ENCODE measurements around the gene TOP1.
"Not testable (repeated sequence)": the region's sequence is repeated elsewhere in the genome, so short reads cannot be mapped to it uniquely, and the experiment has no call there.

Gene TOP1

GRCh38 chr20:41125530-41126457, 97.2 kb downstream of the TOP1 start:
- no peak for ATAC-seq (replicated peaks; ENCODE audit: extremely low read depth, poor library complexity, severe bottlenecking)
- Mint-ChIP-seq H3K9me3 (no peaks in the 10 kb centered on the region), H3K4me3 (no peak overlapping the region), H3K4me1 (no peaks in the 10 kb centered on the region), H3K36me3 (ENCODE audit: insufficient read depth) (peaks cover 32% of the 10 kb centered on the region), H3K27ac (ENCODE audit: low read depth) (no peak overlapping the region), H3K27me3 (no peaks in the 10 kb centered on the region)
- no peak for DNase-seq (ENCODE audit: low spot score in 2 of 2)

DNA sequence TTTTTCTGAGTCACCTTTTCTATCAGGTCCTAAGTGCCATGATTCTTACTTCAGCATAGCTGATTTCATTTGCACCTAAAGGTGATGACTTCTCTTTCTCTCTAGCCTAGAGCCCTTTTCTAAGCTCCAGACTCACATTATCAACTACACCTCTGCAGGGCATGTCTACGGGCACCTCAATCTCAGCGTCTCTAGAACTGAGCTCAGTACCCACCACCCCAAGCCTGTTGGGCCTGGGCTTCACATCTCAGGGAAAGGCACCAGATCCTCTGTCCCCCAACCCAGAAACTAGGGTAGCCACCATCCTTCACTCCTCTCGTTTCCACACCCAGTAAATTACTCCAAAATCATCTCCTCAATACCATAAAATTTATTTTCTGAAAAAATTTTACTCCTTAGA, 98.1 kb downstream of the TOP1 start:
- no peak overlapping the region for H3K4me3 Mint-ChIP-seq
- no peak overlapping the region for H3K27ac Mint-ChIP-seq (ENCODE audit: low read depth)
- no peaks in the 10 kb centered on the region for H3K27me3 Mint-ChIP-seq
- no peaks in the 10 kb centered on the region for H3K4me1 Mint-ChIP-seq
- H3K36me3 Mint-ChIP-seq (ENCODE audit: insufficient read depth): peaks cover 26% of the 10 kb centered on the region
- H3K9me3 Mint-ChIP-seq: no peaks in the 10 kb centered on the region
- DNase-seq (ENCODE audit: low spot score in 2 of 2) (no peak), ATAC-seq (replicated peaks; ENCODE audit: extremely low read depth, poor library complexity, severe bottlenecking) (no peak)

GRCh38 chr20:41128317-41128716, 99.7 kb downstream of the TOP1 start:
- H3K27ac Mint-ChIP-seq (ENCODE audit: low read depth); H3K4me3 Mint-ChIP-seq; ATAC-seq (replicated peaks; ENCODE audit: extremely low read depth, poor library complexity, severe bottlenecking); H3K9me3 Mint-ChIP-seq; DNase-seq (ENCODE audit: low spot score in 2 of 2); H3K27me3 Mint-ChIP-seq; H3K4me1 Mint-ChIP-seq: not testable (repeated sequence)
- peaks cover 11% of the 10 kb centered on the region for H3K36me3 Mint-ChIP-seq (ENCODE audit: insufficient read depth)

DNA sequence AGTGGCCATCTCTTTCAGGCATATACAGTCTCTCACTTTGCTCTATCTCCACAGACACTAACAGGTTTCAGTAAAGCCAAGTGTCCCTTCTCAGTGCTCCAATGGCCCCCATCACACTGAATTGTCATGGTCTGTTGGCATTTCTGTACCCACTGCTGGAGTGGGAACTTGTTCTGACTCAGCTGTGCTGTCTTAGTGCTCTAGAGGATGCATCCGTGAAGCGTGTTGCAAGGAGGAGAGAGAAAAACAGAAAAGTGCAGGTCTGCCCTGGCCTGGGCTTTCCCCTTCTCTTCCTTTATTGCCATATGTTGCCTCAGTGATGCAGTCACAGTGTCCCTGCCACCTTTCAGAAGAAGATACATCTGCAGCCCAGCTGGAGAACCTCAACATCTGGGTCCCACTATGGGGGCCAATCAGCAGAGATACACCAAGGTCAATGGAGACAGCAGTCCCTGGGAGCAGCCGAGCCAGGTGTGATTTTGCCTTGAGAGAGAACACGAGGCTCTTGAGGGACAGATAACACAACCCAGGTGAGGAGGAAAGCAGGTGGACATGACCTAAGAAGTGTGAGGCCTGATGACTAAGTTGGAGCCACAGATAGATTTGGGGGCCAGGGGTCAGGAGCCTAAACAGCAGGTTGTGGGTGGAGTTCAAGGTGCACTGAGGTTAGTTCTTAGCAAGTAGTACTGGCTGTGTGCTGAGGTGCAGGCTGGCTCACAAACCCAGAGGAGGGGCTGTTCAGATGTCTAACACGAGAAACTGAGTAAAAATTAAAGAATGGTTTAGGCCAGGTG, 103.2 kb downstream of the TOP1 start:
- Mint-ChIP-seq H3K9me3 (no peaks in the 10 kb centered on the region), H3K27ac (ENCODE audit: low read depth) (no peak overlapping the region), H3K4me1 (peaks cover 20% of the 10 kb centered on the region), H3K4me3 (no peak overlapping the region), H3K27me3 (no peaks in the 10 kb centered on the region), H3K36me3 (ENCODE audit: insufficient read depth) (peaks cover 3% of the 10 kb centered on the region)
- no peak for ATAC-seq (replicated peaks; ENCODE audit: extremely low read depth, poor library complexity, severe bottlenecking)
- no peak for DNase-seq (ENCODE audit: low spot score in 2 of 2)

DNA sequence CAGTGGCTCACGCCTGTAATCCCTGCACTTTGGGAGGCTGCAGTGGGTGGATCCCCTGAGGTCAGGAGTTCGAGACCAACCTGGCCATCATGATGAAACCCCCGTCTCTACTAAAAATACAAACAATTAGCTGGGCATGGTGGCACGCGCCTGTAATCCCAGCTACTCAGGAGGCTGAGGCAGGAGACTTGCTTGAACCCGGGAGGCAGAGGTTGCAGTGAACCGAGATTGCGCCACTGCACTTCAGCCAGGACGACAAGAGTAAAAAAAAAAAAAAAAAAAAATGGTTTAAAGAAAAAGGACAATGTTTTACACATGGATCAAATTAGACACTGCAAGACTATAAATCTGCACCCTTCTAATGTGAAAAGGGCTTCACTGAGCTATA, 103.8 kb downstream of the TOP1 start:
- not testable (repeated sequence) for ATAC-seq (replicated peaks; ENCODE audit: extremely low read depth, poor library complexity, severe bottlenecking)

GRCh38 chr20:41133709-41134361, 105.2 kb downstream of the TOP1 start:
- H3K27me3 Mint-ChIP-seq: no peaks in the 10 kb centered on the region
- DNase-seq (ENCODE audit: low spot score in 2 of 2) (no peak), ATAC-seq (replicated peaks; ENCODE audit: extremely low read depth, poor library complexity, severe bottlenecking) (no peak)
- no peaks in the 10 kb centered on the region for H3K9me3 Mint-ChIP-seq
- H3K27ac Mint-ChIP-seq (ENCODE audit: low read depth): no peak overlapping the region
- no peak overlapping the region for H3K4me3 Mint-ChIP-seq
- H3K36me3 Mint-ChIP-seq (ENCODE audit: insufficient read depth): peaks cover 6% of the 10 kb centered on the region
- peaks cover 27% of the 10 kb centered on the region for H3K4me1 Mint-ChIP-seq

More for the DNA sequence above, 103.8 kb downstream of the TOP1 start:
- not testable (repeated sequence) for H3K36me3 Mint-ChIP-seq (ENCODE audit: insufficient read depth); H3K27ac Mint-ChIP-seq (ENCODE audit: low read depth); H3K9me3 Mint-ChIP-seq; H3K4me3 Mint-ChIP-seq; H3K27me3 Mint-ChIP-seq; DNase-seq (ENCODE audit: low spot score in 2 of 2)
- H3K4me1 Mint-ChIP-seq: peaks cover 20% of the 10 kb centered on the region

GRCh38 chr20:41134362-41135186, 106.0 kb downstream of the TOP1 start:
- Mint-ChIP-seq H3K4me1 (peaks cover 35% of the 10 kb centered on the region), H3K36me3 (ENCODE audit: insufficient read depth) (peaks cover 9% of the 10 kb centered on the region), H3K27me3 (no peaks in the 10 kb centered on the region), H3K27ac (ENCODE audit: low read depth) (no peak overlapping the region), H3K9me3 (no peaks in the 10 kb centered on the region), H3K4me3 (no peak overlapping the region)
- ATAC-seq (replicated peaks; ENCODE audit: extremely low read depth, poor library complexity, severe bottlenecking) (no peak), DNase-seq (ENCODE audit: low spot score in 2 of 2) (no peak)

DNA sequence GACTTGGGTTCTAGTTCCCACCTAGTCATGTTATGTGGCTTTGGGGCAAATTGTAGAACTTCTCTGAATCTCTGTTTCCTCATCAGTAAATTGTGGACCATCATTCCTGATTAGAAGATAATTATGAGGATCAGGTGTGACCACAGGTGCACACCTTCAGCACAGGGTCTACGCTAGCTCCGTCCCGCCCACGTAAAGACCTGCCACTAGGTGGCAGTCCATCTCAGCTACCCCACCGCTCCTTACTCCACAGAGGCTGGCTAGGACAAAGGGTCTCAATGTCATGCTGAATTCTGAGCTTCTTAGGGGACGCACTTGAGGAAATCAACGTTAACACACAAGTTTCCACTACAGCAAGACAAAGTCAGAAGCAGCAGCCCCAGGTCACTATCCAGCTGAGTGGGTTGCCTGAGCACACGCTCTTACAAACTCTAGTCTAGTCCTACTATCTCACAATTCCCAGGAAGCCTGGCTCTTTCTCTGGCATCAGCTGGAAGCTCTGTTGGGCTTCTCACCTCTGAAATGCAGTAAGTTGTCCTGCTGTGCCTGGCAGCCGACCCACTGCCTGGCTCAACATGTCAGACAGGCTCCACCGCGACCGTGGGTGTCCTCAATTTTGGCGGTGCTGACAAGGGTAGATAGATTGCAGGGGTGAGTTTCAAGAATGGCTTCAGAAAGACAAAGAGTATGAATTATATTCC, 106.7 kb downstream of the TOP1 start:
- H3K4me3 Mint-ChIP-seq: peak overlapping the region; percentile 87
- peak; percentile 47 to 48 for DNase-seq (ENCODE audit: low spot score in 2 of 2)
- ATAC-seq (replicated peaks; ENCODE audit: extremely low read depth, poor library complexity, severe bottlenecking): no peak
- H3K27ac Mint-ChIP-seq (ENCODE audit: low read depth): no peak overlapping the region
- H3K4me1 Mint-ChIP-seq: peaks cover 43% of the 10 kb centered on the region
- H3K9me3 Mint-ChIP-seq: no peaks in the 10 kb centered on the region
- peaks cover 12% of the 10 kb centered on the region for H3K36me3 Mint-ChIP-seq (ENCODE audit: insufficient read depth)
- no peaks in the 10 kb centered on the region for H3K27me3 Mint-ChIP-seq

- H3K36me3 Mint-ChIP-seq (ENCODE audit: insufficient read depth): peaks cover 12% of the 10 kb centered on the region
- peak overlapping the region; percentile 77 for H3K27ac Mint-ChIP-seq (ENCODE audit: low read depth)
- no peak for ATAC-seq (replicated peaks; ENCODE audit: extremely low read depth, poor library complexity, severe bottlenecking)
- DNase-seq (ENCODE audit: low spot score in 2 of 2): no peak
- peaks cover 50% of the 10 kb centered on the region for H3K4me1 Mint-ChIP-seq
- peak overlapping the region; percentile 87 for H3K4me3 Mint-ChIP-seq
- H3K9me3 Mint-ChIP-seq: no peaks in the 10 kb centered on the region
- no peaks in the 10 kb centered on the region for H3K27me3 Mint-ChIP-seq
These were observed 107.5 kb downstream of the TOP1 start for GRCh38 chr20:41135888-41136679.

- Mint-ChIP-seq H3K27ac (ENCODE audit: low read depth) (peak within 1 kb of the TSS; percentile 93), H3K4me1 (peaks cover 59% of the 10 kb centered on the region), H3K27me3 (no peaks in the 10 kb centered on the region), H3K9me3 (no peaks in the 10 kb centered on the region), H3K36me3 (ENCODE audit: insufficient read depth) (peaks cover 12% of the 10 kb centered on the region), H3K4me3 (peak within 1 kb of the TSS; percentile 91)
- ATAC-seq (replicated peaks; ENCODE audit: extremely low read depth, poor library complexity, severe bottlenecking) (peak; percentile 61), DNase-seq (ENCODE audit: low spot score in 2 of 2) (peak; percentile 64 to 66)
These were observed 108.3 kb downstream of the TOP1 start, which contains the start of gene PLCG1 for GRCh38 chr20:41136680-41137613. TSS of gene PLCG1 (plus strand) at chr20:41137543. CDS start at chr20:41137642, 99 bp downstream.

Data from central memory CD8-positive, alpha-beta T cell (primary cell).